ENCODE data around the gene LTO1.

GRCh38 chr11:69694781-69695180, 19.6 kb upstream of the LTO1 start:
- no peak for TF ChIP-seq IKZF5 (CRISPR knock-in tag; IDR thresholded peaks at IDR 0.05)
- no peak for TF ChIP-seq RERE (CRISPR knock-in tag; IDR thresholded peaks at IDR 0.05; ENCODE audit: low read depth)
- no peak for TF ChIP-seq NR1H2 (CRISPR knock-in tag; IDR thresholded peaks at IDR 0.05; ENCODE audit: borderline replicate concordance, low read depth)
- no peak for TF ChIP-seq NFYB (CRISPR knock-in tag; IDR thresholded peaks at IDR 0.05)
- TF ChIP-seq MLX (CRISPR knock-in tag; IDR thresholded peaks at IDR 0.05), result no peak
- TF ChIP-seq HNRNPUL1 (IDR thresholded peaks at IDR 0.05; ENCODE audit: low read depth, low read length), result no peak
- no peak for TF ChIP-seq ARNT2 (CRISPR knock-in tag; IDR thresholded peaks at IDR 0.05; ENCODE audit: low read depth)
- no peak for TF ChIP-seq ETV5 (CRISPR knock-in tag; IDR thresholded peaks at IDR 0.05; ENCODE audit: borderline replicate concordance)
- no peak for TF ChIP-seq MLXIP (CRISPR knock-in tag; IDR thresholded peaks at IDR 0.05; ENCODE audit: borderline replicate concordance)

All from HepG2 (cell line).